ENCODE data around the gene ANKRD39. TPM values are rescaled to one million over a fixed set of nuclear protein-coding genes. Genes with fewer than 3 reads are reported as not detected.
"Not testable (repeated sequence)": the region's sequence is repeated elsewhere in the genome, so short reads cannot be mapped to it uniquely, and the experiment has no call there.

The ANKRD39 gene
- total RNA-seq, 1 donor: 4.3 TPM

GRCh38 chr2:96869281-96869821 is 11.5 kb upstream of the ANKRD39 start:
- peak overlapping the region; percentile 56 for H3K4me3 ChIP-seq (ENCODE audit: low read length)
- H3K9me3 ChIP-seq (ENCODE audit: low read depth, low read length): no peaks in the 10 kb centered on the region
- H3K4me1 ChIP-seq (ENCODE audit: insufficient read depth, low read length): peaks cover 54% of the 10 kb centered on the region
- H3K27me3 ChIP-seq (ENCODE audit: insufficient read depth, low read length): peaks cover 22% of the 10 kb centered on the region

- H3K4me3 ChIP-seq (ENCODE audit: low read length): peak overlapping the region; percentile 56
- no peaks in the 10 kb centered on the region for H3K9me3 ChIP-seq (ENCODE audit: low read depth, low read length)
- peaks cover 49% of the 10 kb centered on the region for H3K4me1 ChIP-seq (ENCODE audit: insufficient read depth, low read length)
- peaks cover 22% of the 10 kb centered on the region for H3K27me3 ChIP-seq (ENCODE audit: insufficient read depth, low read length)
Measured at GRCh38 chr2:96868555-96869280, 10.9 kb upstream of the ANKRD39 start.

GRCh38 chr2:96867756-96868554 is 10.1 kb upstream of the ANKRD39 start:
- Histone ChIP-seq H3K9me3 (ENCODE audit: low read depth, low read length) (no peaks in the 10 kb centered on the region), H3K4me1 (ENCODE audit: insufficient read depth, low read length) (peaks cover 51% of the 10 kb centered on the region), H3K27me3 (ENCODE audit: insufficient read depth, low read length) (peaks cover 21% of the 10 kb centered on the region)

GRCh38 chr2:96866986-96867755 is 9.4 kb upstream of the ANKRD39 start:
- Histone ChIP-seq H3K27me3 (ENCODE audit: insufficient read depth, low read length) (peaks cover 18% of the 10 kb centered on the region), H3K4me1 (ENCODE audit: insufficient read depth, low read length) (peaks cover 58% of the 10 kb centered on the region), H3K9me3 (ENCODE audit: low read depth, low read length) (no peaks in the 10 kb centered on the region), H3K4me3 (ENCODE audit: low read length) (no peak overlapping the region)

More at GRCh38 chr2:96867756-96868554, 10.1 kb upstream of the ANKRD39 start:
- H3K4me3 ChIP-seq (ENCODE audit: low read length): peak overlapping the region; percentile 56

- H3K27me3 ChIP-seq (ENCODE audit: insufficient read depth, low read length): peaks cover 18% of the 10 kb centered on the region
- H3K4me3 ChIP-seq (ENCODE audit: low read length): no peak overlapping the region
- H3K4me1 ChIP-seq (ENCODE audit: insufficient read depth, low read length): peaks cover 64% of the 10 kb centered on the region
- H3K9me3 ChIP-seq (ENCODE audit: low read depth, low read length): no peaks in the 10 kb centered on the region
Measured at GRCh38 chr2:96866586-96866985, 8.8 kb upstream of the ANKRD39 start.

- H3K9me3 ChIP-seq (ENCODE audit: low read depth, low read length): no peaks in the 10 kb centered on the region
- peaks cover 14% of the 10 kb centered on the region for H3K27me3 ChIP-seq (ENCODE audit: insufficient read depth, low read length)
- no peak overlapping the region for H3K4me3 ChIP-seq (ENCODE audit: low read length)
- H3K4me1 ChIP-seq (ENCODE audit: insufficient read depth, low read length): peaks cover 68% of the 10 kb centered on the region
Measured at GRCh38 chr2:96866149-96866548, 8.3 kb upstream of the ANKRD39 start.

GRCh38 chr2:96865654-96866053 is 7.8 kb upstream of the ANKRD39 start:
- Histone ChIP-seq H3K9me3 (ENCODE audit: low read depth, low read length) (no peaks in the 10 kb centered on the region), H3K4me1 (ENCODE audit: insufficient read depth, low read length) (peaks cover 66% of the 10 kb centered on the region), H3K27me3 (ENCODE audit: insufficient read depth, low read length) (peaks cover 9% of the 10 kb centered on the region), H3K4me3 (ENCODE audit: low read length) (no peak overlapping the region)

GRCh38 chr2:96864343-96865091 is 6.7 kb upstream of the ANKRD39 start:
- peaks cover 5% of the 10 kb centered on the region for H3K27me3 ChIP-seq (ENCODE audit: insufficient read depth, low read length)
- H3K9me3 ChIP-seq (ENCODE audit: low read depth, low read length): no peaks in the 10 kb centered on the region
- no peak overlapping the region for H3K4me3 ChIP-seq (ENCODE audit: low read length)
- peaks cover 59% of the 10 kb centered on the region for H3K4me1 ChIP-seq (ENCODE audit: insufficient read depth, low read length)

- no peak overlapping the region for H3K4me3 ChIP-seq (ENCODE audit: low read length)
- H3K9me3 ChIP-seq (ENCODE audit: low read depth, low read length): no peaks in the 10 kb centered on the region
- peaks cover 5% of the 10 kb centered on the region for H3K27me3 ChIP-seq (ENCODE audit: insufficient read depth, low read length)
- peaks cover 60% of the 10 kb centered on the region for H3K4me1 ChIP-seq (ENCODE audit: insufficient read depth, low read length)
Measured at GRCh38 chr2:96863575-96864342, 5.9 kb upstream of the ANKRD39 start.

GRCh38 chr2:96863056-96863455 is 5.2 kb upstream of the ANKRD39 start:
- not testable (repeated sequence) for H3K4me3 ChIP-seq (ENCODE audit: low read length); H3K27me3 ChIP-seq (ENCODE audit: insufficient read depth, low read length); H3K9me3 ChIP-seq (ENCODE audit: low read depth, low read length)
- H3K4me1 ChIP-seq (ENCODE audit: insufficient read depth, low read length): peaks cover 59% of the 10 kb centered on the region

- peaks cover 53% of the 10 kb centered on the region for H3K4me1 ChIP-seq (ENCODE audit: insufficient read depth, low read length)
- no peak overlapping the region for H3K4me3 ChIP-seq (ENCODE audit: low read length)
- no peaks in the 10 kb centered on the region for H3K9me3 ChIP-seq (ENCODE audit: low read depth, low read length)
- no peaks in the 10 kb centered on the region for H3K27me3 ChIP-seq (ENCODE audit: insufficient read depth, low read length)
Measured at GRCh38 chr2:96861074-96861473, 3.3 kb upstream of the ANKRD39 start.

GRCh38 chr2:96860065-96861029 is 2.5 kb upstream of the ANKRD39 start:
- Histone ChIP-seq H3K9me3 (ENCODE audit: low read depth, low read length) (no peaks in the 10 kb centered on the region), H3K4me1 (ENCODE audit: insufficient read depth, low read length) (peaks cover 45% of the 10 kb centered on the region), H3K4me3 (ENCODE audit: low read length) (no peak overlapping the region), H3K27me3 (ENCODE audit: insufficient read depth, low read length) (no peaks in the 10 kb centered on the region)

- Histone ChIP-seq H3K9me3 (ENCODE audit: low read depth, low read length) (no peaks in the 10 kb centered on the region), H3K4me3 (ENCODE audit: low read length) (no peak overlapping the region), H3K4me1 (ENCODE audit: insufficient read depth, low read length) (peaks cover 44% of the 10 kb centered on the region), H3K27me3 (ENCODE audit: insufficient read depth, low read length) (no peaks in the 10 kb centered on the region)
Measured at GRCh38 chr2:96859681-96860064, 1.9 kb upstream of the ANKRD39 start.

Measured in mononuclear cell (primary cell).